GM06990 (cell line): Measurements from ENCODE around the gene TPCN1.
A peak's percentile ranks its signal among the peaks of the same experiment; 100 is the strongest.

ENCODE experiments used
- DNase-seq: peaks from one replicate; pipeline ENCODE4 v3.0.0-alpha.2; 2011; ENCODE audit not compliant: insufficient read length; ENCODE audit errors: extremely low read depth
- H3K27me3 ChIP-seq: replicated peaks from 2 replicates; pipeline ENCODE4 v1.6.0; 2011; ENCODE audit warnings: low read length; ENCODE audit not compliant: control insufficient read depth, insufficient read depth
- H3K36me3 ChIP-seq: 2 replicates; pipeline ENCODE4 v1.5.1; 2011; ENCODE audit warnings: low read length; ENCODE audit not compliant: control insufficient read depth, insufficient read depth
- H3K4me3 ChIP-seq: replicated peaks from 2 replicates; pipeline ENCODE4 v1.5.1; 2011; ENCODE audit warnings: low read depth, mild to moderate bottlenecking, control low read depth, low read length
- TF ChIP-seq, protein P1 (sequence below): IDR thresholded peaks from 2 replicates; pipeline ENCODE4 v1.5.1; 2011; ENCODE audit warnings: low read length, control low read depth, mild to moderate bottlenecking, inconsistent platforms; ENCODE audit not compliant: insufficient read depth, poor library complexity, severe bottlenecking

Gene TPCN1

DNA sequence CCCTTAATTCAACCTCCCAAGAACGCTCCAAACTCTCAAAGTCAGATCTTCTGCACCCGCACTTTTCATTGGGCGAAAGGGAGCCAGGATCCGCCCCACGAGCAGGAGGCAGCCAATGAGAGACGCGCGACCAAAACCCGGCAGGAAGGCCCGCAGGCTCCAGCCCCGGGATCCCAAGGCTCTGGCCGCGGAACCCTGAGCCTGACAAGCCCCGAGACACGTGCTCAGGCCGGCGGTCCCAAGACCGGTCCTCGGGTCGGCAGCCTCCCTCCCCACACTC lies 36.4 kb upstream of the TPCN1 start:
- TF ChIP-seq, protein P1, sequence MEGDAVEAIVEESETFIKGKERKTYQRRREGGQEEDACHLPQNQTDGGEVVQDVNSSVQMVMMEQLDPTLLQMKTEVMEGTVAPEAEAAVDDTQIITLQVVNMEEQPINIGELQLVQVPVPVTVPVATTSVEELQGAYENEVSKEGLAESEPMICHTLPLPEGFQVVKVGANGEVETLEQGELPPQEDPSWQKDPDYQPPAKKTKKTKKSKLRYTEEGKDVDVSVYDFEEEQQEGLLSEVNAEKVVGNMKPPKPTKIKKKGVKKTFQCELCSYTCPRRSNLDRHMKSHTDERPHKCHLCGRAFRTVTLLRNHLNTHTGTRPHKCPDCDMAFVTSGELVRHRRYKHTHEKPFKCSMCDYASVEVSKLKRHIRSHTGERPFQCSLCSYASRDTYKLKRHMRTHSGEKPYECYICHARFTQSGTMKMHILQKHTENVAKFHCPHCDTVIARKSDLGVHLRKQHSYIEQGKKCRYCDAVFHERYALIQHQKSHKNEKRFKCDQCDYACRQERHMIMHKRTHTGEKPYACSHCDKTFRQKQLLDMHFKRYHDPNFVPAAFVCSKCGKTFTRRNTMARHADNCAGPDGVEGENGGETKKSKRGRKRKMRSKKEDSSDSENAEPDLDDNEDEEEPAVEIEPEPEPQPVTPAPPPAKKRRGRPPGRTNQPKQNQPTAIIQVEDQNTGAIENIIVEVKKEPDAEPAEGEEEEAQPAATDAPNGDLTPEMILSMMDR: no peak
- DNase-seq: peak; percentile 91
- no peaks in the 10 kb centered on the region for H3K27me3 ChIP-seq
- peaks cover 14% of the 10 kb centered on the region for H3K36me3 ChIP-seq
- peak overlapping the region; percentile 92 for H3K4me3 ChIP-seq

DNA sequence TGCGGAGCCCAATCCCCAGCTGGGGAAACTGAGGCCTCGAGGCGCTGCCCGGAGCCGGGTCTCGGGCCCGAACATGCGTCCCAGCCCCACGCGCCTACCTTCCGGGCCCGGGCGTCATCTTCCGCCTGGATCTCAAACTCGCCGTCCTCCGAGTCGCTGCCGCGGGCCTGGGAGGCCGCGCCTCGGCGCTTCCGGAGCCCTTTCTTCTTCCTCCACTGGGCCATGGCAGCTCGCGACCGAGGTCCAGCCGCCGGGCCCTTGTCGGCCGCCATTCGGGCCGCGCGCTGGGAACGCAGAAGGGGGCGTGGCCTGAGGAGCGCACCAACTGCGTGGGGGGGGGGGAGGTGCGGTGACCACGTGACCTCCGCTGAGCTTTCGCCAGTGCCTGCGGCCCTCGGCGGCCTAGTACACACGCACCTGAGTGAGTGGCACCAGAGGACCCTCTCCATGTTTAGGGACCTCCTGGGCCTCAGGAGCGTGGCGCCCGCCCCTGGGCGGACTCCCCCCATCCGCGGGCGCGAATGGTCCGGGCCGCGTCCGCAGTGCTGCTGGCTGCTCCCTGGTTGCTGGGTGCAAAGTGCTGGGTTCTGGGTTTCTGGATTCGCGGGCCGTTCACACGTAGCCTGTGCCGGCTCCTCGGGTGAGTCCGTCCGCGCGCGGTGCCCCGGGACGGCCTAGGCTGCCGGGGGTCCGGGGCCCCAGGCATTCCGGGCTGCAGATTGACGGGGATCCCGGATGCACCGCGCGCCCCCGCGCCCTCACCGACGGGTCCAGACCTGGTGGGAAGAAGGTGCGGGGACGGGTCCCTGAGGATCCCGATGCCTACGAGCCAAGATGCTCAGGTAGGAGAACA lies 35.9 kb upstream of the TPCN1 start, which contains the start of the genes DDX54 and RITA1:
DDX54 (minus strand) TSS at position 299 of the 853 bp plus-strand sequence; CDS start at position 272, 27 bp downstream.
RITA1 (plus strand) TSS at position 542 of the 853 bp plus-strand sequence. CDS start 1,026 bp downstream, outside the sequence.
- Histone ChIP-seq H3K36me3 (peaks cover 12% of the 10 kb centered on the region), H3K4me3 (peak within 1 kb of the TSS; percentile 92), H3K27me3 (no peaks in the 10 kb centered on the region)
- DNase-seq: peak; percentile 91
- TF ChIP-seq, protein P1: no peak

DNA sequence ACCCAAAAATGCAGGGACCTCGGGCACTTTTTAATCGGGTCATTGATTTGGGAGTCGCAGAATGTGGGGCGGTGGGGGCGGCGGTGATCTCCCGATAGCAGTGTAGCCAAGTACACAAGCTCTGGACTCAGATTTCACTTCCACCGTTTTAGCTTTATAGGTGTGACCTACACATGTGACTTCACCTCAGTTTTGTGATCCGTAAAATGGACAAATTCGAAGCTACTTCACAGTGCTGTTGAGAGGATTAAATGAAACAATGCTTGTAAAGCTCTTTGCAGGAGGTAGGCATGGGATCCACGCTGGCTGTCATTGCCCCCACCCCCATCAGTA lies 35.3 kb upstream of the TPCN1 start:
- peaks cover 10% of the 10 kb centered on the region for H3K36me3 ChIP-seq

DNA sequence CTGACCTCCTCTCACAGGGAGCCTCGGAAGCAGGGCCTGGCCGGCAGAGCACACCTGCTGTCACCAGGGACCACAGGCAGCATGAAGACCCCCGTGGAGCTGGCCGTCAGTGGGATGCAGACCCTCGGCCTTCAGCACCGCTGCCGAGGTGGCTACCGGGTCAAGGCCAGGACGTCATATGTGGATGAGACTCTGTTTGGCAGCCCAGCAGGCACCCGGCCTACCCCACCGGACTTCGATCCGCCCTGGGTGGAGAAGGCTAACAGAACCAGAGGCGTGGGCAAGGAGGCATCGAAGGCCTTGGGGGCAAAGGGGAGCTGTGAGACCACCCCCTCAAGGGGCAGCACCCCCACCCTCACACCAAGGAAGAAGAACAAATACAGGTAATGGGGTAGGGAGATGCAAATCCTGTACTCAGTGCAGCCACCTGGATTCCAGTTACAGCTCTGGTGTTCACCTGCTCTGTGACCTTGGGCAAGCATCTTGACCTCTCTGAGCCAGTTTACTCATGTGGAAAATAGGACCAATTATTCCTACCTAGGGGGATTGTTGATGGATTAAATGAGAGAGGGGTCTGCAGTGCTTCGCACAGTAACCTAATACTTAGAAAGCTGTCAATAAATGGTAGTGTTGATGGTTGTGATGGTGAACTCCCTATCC lies 34.5 kb upstream of the TPCN1 start:
- Histone ChIP-seq H3K27me3 (no peaks in the 10 kb centered on the region), H3K4me3 (peak overlapping the region; percentile 92), H3K36me3 (peaks cover 16% of the 10 kb centered on the region)
- TF ChIP-seq, protein P1: no peak
- DNase-seq: no peak

More for the DNA sequence above, 35.3 kb upstream of the TPCN1 start:
- Histone ChIP-seq H3K4me3 (peak overlapping the region; percentile 92), H3K27me3 (no peaks in the 10 kb centered on the region)
- TF ChIP-seq, protein P1: no peak
- DNase-seq: no peak

DNA sequence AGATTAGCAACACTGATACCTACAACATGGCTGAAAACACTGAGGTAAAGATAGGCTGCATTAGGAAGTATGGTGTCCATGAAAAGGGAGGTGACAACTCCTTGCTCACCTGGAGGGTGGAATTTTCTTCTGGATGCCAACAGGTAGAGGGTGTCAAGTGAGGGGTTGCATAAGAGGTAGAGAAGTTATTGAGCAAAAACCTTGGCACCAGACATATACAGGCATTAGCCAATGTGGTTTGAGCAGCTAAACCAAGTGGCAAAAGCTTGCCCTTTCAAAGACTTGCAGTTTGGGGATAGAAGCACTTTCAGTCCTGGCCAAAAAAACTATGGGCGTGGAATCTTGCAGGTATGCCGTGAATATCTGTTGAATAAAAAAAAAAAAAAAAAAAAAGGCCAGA lies 31.9 kb upstream of the TPCN1 start:
- H3K27me3 ChIP-seq: no peaks in the 10 kb centered on the region
- TF ChIP-seq, protein P1: no peak
- DNase-seq: no peak
- no peak overlapping the region for H3K4me3 ChIP-seq
- H3K36me3 ChIP-seq: peaks cover 20% of the 10 kb centered on the region
